GM23338 (cell line): Measurements from ENCODE around the gene ZNF766. TPM values are rescaled to one million over a fixed set of nuclear protein-coding genes. Genes with fewer than 3 reads are reported as not detected.

ENCODE experiments used
- ATAC-seq: fragments of 200-7000 bp; cut with Tn5 transposase; 3 replicates; pipeline ENCODE4 v1.9.1; 2020
- DNase-seq: peaks from one replicate; pipeline ENCODE4 v3.0.0-alpha.2; 2015; ENCODE audit warnings: low spot score
- H2AFZ ChIP-seq: fragments of 200-600 bp; sonication (generic); 2 replicates; pipeline ENCODE4 v1.8.0; 2016; ENCODE audit warnings: antibody characterized with exemption, mild to moderate bottlenecking, moderate library complexity
- H3F3A ChIP-seq: fragments of 200-600 bp; sonication (generic); replicated peaks from 2 replicates; pipeline ENCODE4 v1.8.0; 2017; ENCODE audit warnings: antibody characterized with exemption, mixed run types, low read depth
- H3K27ac ChIP-seq: fragments of 200-600 bp; sonication (generic); 2 replicates; pipeline ENCODE4 v1.6.1; 2016; ENCODE audit warnings: low read depth
- H3K27me3 ChIP-seq: fragments of 200-600 bp; sonication (generic); 2 replicates; pipeline ENCODE4 v1.8.0; 2016; ENCODE audit warnings: mild to moderate bottlenecking, mixed run types, moderate library complexity; ENCODE audit not compliant: insufficient read depth
- H3K36me3 ChIP-seq: fragments of 200-600 bp; sonication (generic); 2 replicates; pipeline ENCODE4 v1.8.0; 2016; ENCODE audit warnings: mild to moderate bottlenecking; ENCODE audit not compliant: insufficient read depth
- H3K4me1 ChIP-seq: fragments of 200-600 bp; sonication (generic); 2 replicates; pipeline ENCODE4 v1.8.0; 2016; ENCODE audit warnings: mild to moderate bottlenecking, moderate library complexity; ENCODE audit not compliant: insufficient read depth
- H3K4me2 ChIP-seq: fragments of 200-600 bp; sonication (generic); 2 replicates; pipeline ENCODE4 v1.7.1; 2017; ENCODE audit warnings: mixed run types
- H3K4me3 ChIP-seq: fragments of 200-600 bp; sonication (generic); 2 replicates; pipeline ENCODE4 v1.6.1; 2016; ENCODE audit warnings: mixed run types
- H3K79me2 ChIP-seq: fragments of 200-600 bp; sonication (generic); replicated peaks from 2 replicates; pipeline ENCODE4 v1.8.0; 2017; ENCODE audit warnings: mild to moderate bottlenecking; ENCODE audit not compliant: insufficient read depth
- H3K9me2 ChIP-seq: fragments of 200-600 bp; sonication (generic); 2 replicates; pipeline ENCODE4 v1.8.0; 2017; ENCODE audit not compliant: insufficient read depth
- H4K20me1 ChIP-seq: fragments of 200-600 bp; sonication (generic); replicated peaks from 2 replicates; pipeline ENCODE4 v1.8.0; 2017; ENCODE audit warnings: mild to moderate bottlenecking; ENCODE audit not compliant: insufficient read depth
- H3K27ac Mint-ChIP-seq: 2 replicates; pipeline ENCODE4 v1.8.0; 2020; ENCODE audit warnings: inconsistent platforms, mild to moderate bottlenecking, moderate library complexity, mixed read lengths
- H3K27me3 Mint-ChIP-seq: 3 replicates; pipeline ENCODE4 v1.8.0; 2022; ENCODE audit warnings: low read depth, mild to moderate bottlenecking, moderate library complexity, mixed read lengths, inconsistent platforms; ENCODE audit not compliant: insufficient read depth, poor library complexity
- H3K36me3 Mint-ChIP-seq: 3 replicates; pipeline ENCODE4 v1.8.0; 2021; ENCODE audit warnings: low read depth, mild to moderate bottlenecking, inconsistent platforms, moderate library complexity, mixed read lengths
- H3K4me1 Mint-ChIP-seq: 3 replicates; pipeline ENCODE4 v1.8.0; 2020; ENCODE audit warnings: mild to moderate bottlenecking, inconsistent platforms, mixed read lengths
- H3K4me3 Mint-ChIP-seq: 3 replicates; pipeline ENCODE4 v1.8.0; 2021; ENCODE audit warnings: moderate library complexity, mild to moderate bottlenecking, inconsistent platforms, mixed read lengths
- H3K9me3 Mint-ChIP-seq: 3 replicates; pipeline ENCODE4 v1.8.0; 2020; ENCODE audit warnings: moderate library complexity, mild to moderate bottlenecking, inconsistent platforms, mixed read lengths
- CREB1 ChIP-seq: fragments of 250-450 bp; sonication (Bioruptor Pico); IDR thresholded peaks from 2 replicates; pipeline ENCODE4 v1.5.0; 2020; ENCODE audit warnings: low read depth, mild to moderate bottlenecking, moderate library complexity
- EZH2 ChIP-seq: fragments of 200-600 bp; sonication (generic); IDR thresholded peaks from one replicate; pipeline ENCODE4 v1.8.0; 2017; ENCODE audit warnings: antibody characterized with exemption, mild to moderate bottlenecking, low read depth; ENCODE audit not compliant: unreplicated experiment
- EZH2phosphoT487 ChIP-seq: fragments of 200-600 bp; sonication (generic); IDR thresholded peaks from one replicate; pipeline ENCODE4 v1.8.1; 2018; ENCODE audit warnings: antibody characterized with exemption; ENCODE audit not compliant: unreplicated experiment
- JUNB ChIP-seq: IDR thresholded peaks from one replicate; pipeline ENCODE4 v1.6.1; 2016; ENCODE audit warnings: antibody characterized with exemption; ENCODE audit not compliant: unreplicated experiment
- NANOG ChIP-seq: IDR thresholded peaks from 2 replicates; pipeline ENCODE4 v1.6.1; 2016; ENCODE audit warnings: antibody characterized with exemption, borderline replicate concordance
- POLR2AphosphoS5 ChIP-seq: IDR thresholded peaks from 2 replicates; pipeline ENCODE4 v1.6.1; 2016; ENCODE audit warnings: antibody characterized with exemption, low read depth
- STAT1 ChIP-seq: IDR thresholded peaks from one replicate; pipeline ENCODE4 v1.6.1; 2016; ENCODE audit warnings: antibody characterized with exemption; ENCODE audit not compliant: unreplicated experiment
- ZNF114 ChIP-seq: fragments of 250-450 bp; sonication (Bioruptor Pico); IDR thresholded peaks from 2 replicates; pipeline ENCODE4 v1.5.0; 2020; ENCODE audit warnings: mild to moderate bottlenecking, moderate library complexity
- ZNF331 ChIP-seq: fragments of 250-450 bp; sonication (Bioruptor Pico); IDR thresholded peaks from 2 replicates; pipeline ENCODE4 v1.5.0; 2020; ENCODE audit warnings: low read depth, mild to moderate bottlenecking, moderate library complexity
- polyA plus RNA-seq: library from polyadenylated mRNA; unstranded; fragments of >200 nt; fragmentation: Nextera tagmentation; extraction: Ambion mirVana; gene quantifications from 2 replicates; pipeline ENCODE4 v1.2.1, GENCODE V29; 2016
- total RNA-seq: library from RNA; depleted of rRNA; stranded (reverse); fragments of >200 nt; shearing (Covaris generic); gene quantifications from 2 replicates; pipeline ENCODE4 v1.2.3, GENCODE V29; 2014
- TF ChIP-seq, protein P1 (sequence below): fragments of 250-450 bp; sonication (Bioruptor Pico); IDR thresholded peaks from 2 replicates; pipeline ENCODE4 v1.5.0; 2020; ENCODE audit warnings: mild to moderate bottlenecking, moderate library complexity
- TF ChIP-seq, protein P2 (sequence below), 2 experiments: fragments of 200-600 bp in 1 of 2; sonication (generic) in 1 of 2; conservative IDR thresholded peaks; 2 replicates each; pipeline versions ENCODE4 v1.5.1 to v1.6.1; 2016 to 2017; ENCODE audit warnings: antibody characterized with exemption in 2 of 2, low read depth in 2 of 2, mild to moderate bottlenecking in 2 of 2, moderate library complexity in 1 of 2
- TF ChIP-seq, protein P3 (sequence below): IDR thresholded peaks from 2 replicates; pipeline ENCODE4 v1.6.1; 2016; ENCODE audit warnings: antibody characterized with exemption
- TF ChIP-seq, protein P4 (sequence below): IDR thresholded peaks from one replicate; pipeline ENCODE4 v1.6.1; 2018; ENCODE audit warnings: antibody characterized with exemption; ENCODE audit not compliant: unreplicated experiment

ZNF766 gene
- total and polyA plus RNA-seq, 2 experiments from 2014 or later, result 22.1 to 29.3 TPM

DNA sequence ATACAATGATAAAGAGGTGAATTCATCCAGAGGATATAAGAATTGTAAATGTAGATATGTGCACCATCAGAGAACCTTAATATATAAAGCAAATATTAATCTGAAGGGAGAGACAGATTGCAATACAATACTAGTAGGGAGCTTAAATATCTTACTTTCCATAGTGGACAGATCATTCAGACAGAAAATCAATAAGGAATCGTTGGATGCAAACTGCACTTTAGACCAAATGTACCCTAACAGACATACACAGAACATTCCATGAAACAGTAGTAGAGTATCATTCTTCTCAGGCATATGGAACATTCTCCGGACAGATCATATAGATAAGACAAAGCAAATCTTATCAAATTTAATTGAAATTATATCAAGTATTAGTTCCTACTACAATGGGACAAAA is 35.0 kb upstream of the ZNF766 start:
- no peak overlapping the region for H3K4me2 ChIP-seq
- H3K27ac ChIP-seq, result no peak overlapping the region
- DNase-seq, result no peak

More for the DNA sequence above, 35.0 kb upstream of the ZNF766 start:
- no peaks in the 10 kb centered on the region for H3K36me3 ChIP-seq
- no peak overlapping the region for H3K27ac Mint-ChIP-seq
- H3K9me3 Mint-ChIP-seq, result no peaks in the 10 kb centered on the region
- no peak overlapping the region for H3K4me3 ChIP-seq
- H3K4me3 Mint-ChIP-seq, result no peak overlapping the region
- H3F3A ChIP-seq, result no peaks in the 10 kb centered on the region
- ATAC-seq, result no peak
- H4K20me1 ChIP-seq, result no peaks in the 10 kb centered on the region
- no peaks in the 10 kb centered on the region for H3K27me3 ChIP-seq
- H3K36me3 Mint-ChIP-seq, result peaks cover 7% of the 10 kb centered on the region; the same call in 1 of the 3 replicates
- peaks cover 2% of the 10 kb centered on the region for H3K27me3 Mint-ChIP-seq
- H3K9me2 ChIP-seq, result no peaks in the 10 kb centered on the region
- H3K79me2 ChIP-seq, result no peaks in the 10 kb centered on the region
- no peak overlapping the region for H2AFZ ChIP-seq
- H3K4me1 ChIP-seq, result no peaks in the 10 kb centered on the region
- no peaks in the 10 kb centered on the region for H3K4me1 Mint-ChIP-seq
- TF ChIP-seq STAT1 (no peak), EZH2 (no peak), CREB1 (CRISPR knock-in tag) (no peak), JUNB (no peak), ZNF114 (CRISPR knock-in tag) (no peak), ZNF331 (CRISPR knock-in tag) (no peak), POLR2AphosphoS5 (no peak), NANOG (no peak), EZH2phosphoT487 (no peak)
- TF ChIP-seq, protein P1, sequence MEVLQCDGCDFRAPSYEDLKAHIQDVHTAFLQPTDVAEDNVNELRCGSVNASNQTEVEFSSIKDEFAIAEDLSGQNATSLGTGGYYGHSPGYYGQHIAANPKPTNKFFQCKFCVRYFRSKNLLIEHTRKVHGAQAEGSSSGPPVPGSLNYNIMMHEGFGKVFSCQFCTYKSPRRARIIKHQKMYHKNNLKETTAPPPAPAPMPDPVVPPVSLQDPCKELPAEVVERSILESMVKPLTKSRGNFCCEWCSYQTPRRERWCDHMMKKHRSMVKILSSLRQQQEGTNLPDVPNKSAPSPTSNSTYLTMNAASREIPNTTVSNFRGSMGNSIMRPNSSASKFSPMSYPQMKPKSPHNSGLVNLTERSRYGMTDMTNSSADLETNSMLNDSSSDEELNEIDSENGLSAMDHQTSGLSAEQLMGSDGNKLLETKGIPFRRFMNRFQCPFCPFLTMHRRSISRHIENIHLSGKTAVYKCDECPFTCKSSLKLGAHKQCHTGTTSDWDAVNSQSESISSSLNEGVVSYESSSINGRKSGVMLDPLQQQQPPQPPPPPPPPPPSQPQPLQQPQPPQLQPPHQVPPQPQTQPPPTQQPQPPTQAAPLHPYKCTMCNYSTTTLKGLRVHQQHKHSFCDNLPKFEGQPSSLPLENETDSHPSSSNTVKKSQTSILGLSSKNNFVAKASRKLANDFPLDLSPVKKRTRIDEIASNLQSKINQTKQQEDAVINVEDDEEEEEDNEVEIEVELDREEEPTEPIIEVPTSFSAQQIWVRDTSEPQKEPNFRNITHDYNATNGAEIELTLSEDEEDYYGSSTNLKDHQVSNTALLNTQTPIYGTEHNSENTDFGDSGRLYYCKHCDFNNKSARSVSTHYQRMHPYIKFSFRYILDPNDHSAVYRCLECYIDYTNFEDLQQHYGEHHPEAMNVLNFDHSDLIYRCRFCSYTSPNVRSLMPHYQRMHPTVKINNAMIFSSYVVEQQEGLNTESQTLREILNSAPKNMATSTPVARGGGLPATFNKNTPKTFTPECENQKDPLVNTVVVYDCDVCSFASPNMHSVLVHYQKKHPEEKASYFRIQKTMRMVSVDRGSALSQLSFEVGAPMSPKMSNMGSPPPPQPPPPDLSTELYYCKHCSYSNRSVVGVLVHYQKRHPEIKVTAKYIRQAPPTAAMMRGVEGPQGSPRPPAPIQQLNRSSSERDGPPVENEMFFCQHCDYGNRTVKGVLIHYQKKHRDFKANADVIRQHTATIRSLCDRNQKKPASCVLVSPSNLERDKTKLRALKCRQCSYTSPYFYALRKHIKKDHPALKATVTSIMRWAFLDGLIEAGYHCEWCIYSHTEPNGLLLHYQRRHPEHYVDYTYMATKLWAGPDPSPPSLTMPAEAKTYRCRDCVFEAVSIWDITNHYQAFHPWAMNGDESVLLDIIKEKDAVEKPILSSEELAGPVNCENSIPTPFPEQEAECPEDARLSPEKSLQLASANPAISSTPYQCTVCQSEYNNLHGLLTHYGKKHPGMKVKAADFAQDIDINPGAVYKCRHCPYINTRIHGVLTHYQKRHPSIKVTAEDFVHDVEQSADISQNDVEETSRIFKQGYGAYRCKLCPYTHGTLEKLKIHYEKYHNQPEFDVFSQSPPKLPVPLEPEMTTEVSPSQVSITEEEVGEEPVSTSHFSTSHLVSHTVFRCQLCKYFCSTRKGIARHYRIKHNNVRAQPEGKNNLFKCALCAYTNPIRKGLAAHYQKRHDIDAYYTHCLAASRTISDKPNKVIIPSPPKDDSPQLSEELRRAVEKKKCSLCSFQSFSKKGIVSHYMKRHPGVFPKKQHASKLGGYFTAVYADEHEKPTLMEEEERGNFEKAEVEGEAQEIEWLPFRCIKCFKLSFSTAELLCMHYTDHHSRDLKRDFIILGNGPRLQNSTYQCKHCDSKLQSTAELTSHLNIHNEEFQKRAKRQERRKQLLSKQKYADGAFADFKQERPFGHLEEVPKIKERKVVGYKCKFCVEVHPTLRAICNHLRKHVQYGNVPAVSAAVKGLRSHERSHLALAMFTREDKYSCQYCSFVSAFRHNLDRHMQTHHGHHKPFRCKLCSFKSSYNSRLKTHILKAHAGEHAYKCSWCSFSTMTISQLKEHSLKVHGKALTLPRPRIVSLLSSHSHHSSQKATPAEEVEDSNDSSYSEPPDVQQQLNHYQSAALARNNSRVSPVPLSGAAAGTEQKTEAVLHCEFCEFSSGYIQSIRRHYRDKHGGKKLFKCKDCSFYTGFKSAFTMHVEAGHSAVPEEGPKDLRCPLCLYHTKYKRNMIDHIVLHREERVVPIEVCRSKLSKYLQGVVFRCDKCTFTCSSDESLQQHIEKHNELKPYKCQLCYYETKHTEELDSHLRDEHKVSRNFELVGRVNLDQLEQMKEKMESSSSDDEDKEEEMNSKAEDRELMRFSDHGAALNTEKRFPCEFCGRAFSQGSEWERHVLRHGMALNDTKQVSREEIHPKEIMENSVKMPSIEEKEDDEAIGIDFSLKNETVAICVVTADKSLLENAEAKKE (CRISPR knock-in tag), result no peak
- TF ChIP-seq, protein P2, sequence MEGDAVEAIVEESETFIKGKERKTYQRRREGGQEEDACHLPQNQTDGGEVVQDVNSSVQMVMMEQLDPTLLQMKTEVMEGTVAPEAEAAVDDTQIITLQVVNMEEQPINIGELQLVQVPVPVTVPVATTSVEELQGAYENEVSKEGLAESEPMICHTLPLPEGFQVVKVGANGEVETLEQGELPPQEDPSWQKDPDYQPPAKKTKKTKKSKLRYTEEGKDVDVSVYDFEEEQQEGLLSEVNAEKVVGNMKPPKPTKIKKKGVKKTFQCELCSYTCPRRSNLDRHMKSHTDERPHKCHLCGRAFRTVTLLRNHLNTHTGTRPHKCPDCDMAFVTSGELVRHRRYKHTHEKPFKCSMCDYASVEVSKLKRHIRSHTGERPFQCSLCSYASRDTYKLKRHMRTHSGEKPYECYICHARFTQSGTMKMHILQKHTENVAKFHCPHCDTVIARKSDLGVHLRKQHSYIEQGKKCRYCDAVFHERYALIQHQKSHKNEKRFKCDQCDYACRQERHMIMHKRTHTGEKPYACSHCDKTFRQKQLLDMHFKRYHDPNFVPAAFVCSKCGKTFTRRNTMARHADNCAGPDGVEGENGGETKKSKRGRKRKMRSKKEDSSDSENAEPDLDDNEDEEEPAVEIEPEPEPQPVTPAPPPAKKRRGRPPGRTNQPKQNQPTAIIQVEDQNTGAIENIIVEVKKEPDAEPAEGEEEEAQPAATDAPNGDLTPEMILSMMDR (conservative IDR thresholded peaks at IDR 0.05; ENCODE audit: low read depth in 2 of 2), result no peak
- TF ChIP-seq, protein P3, sequence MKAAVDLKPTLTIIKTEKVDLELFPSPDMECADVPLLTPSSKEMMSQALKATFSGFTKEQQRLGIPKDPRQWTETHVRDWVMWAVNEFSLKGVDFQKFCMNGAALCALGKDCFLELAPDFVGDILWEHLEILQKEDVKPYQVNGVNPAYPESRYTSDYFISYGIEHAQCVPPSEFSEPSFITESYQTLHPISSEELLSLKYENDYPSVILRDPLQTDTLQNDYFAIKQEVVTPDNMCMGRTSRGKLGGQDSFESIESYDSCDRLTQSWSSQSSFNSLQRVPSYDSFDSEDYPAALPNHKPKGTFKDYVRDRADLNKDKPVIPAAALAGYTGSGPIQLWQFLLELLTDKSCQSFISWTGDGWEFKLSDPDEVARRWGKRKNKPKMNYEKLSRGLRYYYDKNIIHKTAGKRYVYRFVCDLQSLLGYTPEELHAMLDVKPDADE, result no peak
- TF ChIP-seq, protein P4, sequence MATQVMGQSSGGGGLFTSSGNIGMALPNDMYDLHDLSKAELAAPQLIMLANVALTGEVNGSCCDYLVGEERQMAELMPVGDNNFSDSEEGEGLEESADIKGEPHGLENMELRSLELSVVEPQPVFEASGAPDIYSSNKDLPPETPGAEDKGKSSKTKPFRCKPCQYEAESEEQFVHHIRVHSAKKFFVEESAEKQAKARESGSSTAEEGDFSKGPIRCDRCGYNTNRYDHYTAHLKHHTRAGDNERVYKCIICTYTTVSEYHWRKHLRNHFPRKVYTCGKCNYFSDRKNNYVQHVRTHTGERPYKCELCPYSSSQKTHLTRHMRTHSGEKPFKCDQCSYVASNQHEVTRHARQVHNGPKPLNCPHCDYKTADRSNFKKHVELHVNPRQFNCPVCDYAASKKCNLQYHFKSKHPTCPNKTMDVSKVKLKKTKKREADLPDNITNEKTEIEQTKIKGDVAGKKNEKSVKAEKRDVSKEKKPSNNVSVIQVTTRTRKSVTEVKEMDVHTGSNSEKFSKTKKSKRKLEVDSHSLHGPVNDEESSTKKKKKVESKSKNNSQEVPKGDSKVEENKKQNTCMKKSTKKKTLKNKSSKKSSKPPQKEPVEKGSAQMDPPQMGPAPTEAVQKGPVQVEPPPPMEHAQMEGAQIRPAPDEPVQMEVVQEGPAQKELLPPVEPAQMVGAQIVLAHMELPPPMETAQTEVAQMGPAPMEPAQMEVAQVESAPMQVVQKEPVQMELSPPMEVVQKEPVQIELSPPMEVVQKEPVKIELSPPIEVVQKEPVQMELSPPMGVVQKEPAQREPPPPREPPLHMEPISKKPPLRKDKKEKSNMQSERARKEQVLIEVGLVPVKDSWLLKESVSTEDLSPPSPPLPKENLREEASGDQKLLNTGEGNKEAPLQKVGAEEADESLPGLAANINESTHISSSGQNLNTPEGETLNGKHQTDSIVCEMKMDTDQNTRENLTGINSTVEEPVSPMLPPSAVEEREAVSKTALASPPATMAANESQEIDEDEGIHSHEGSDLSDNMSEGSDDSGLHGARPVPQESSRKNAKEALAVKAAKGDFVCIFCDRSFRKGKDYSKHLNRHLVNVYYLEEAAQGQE, result no peak
